Neural crest cell (in vitro differentiated cells): ENCODE data around the gene PAX8. TPM values are rescaled to one million over a fixed set of nuclear protein-coding genes. Genes with fewer than 3 reads are reported as not detected.

ENCODE experiments used
- DNase-seq: peaks from one replicate; pipeline ENCODE4 v3.0.0; 2021; ENCODE audit warnings: low read depth, mixed read lengths, low spot score
- H3K27ac Mint-ChIP-seq: one replicate; pipeline ENCODE4 v1.8.0; 2021; ENCODE audit warnings: mild to moderate bottlenecking, mixed read lengths; ENCODE audit not compliant: unreplicated experiment
- H3K27me3 Mint-ChIP-seq: 2 replicates; pipeline ENCODE4 v1.8.0; 2021; ENCODE audit warnings: low read depth, mild to moderate bottlenecking, mixed read lengths
- H3K36me3 Mint-ChIP-seq: 2 replicates; pipeline ENCODE4 v1.8.0; 2021; ENCODE audit warnings: low read depth, mild to moderate bottlenecking, mixed read lengths
- H3K4me1 Mint-ChIP-seq: 2 replicates; pipeline ENCODE4 v1.8.0; 2021; ENCODE audit warnings: mixed read lengths
- H3K4me3 Mint-ChIP-seq: one replicate; pipeline ENCODE4 v1.8.0; 2021; ENCODE audit warnings: mild to moderate bottlenecking, mixed read lengths
- H3K9me3 Mint-ChIP-seq: 2 replicates; pipeline ENCODE4 v1.8.0; 2021; ENCODE audit warnings: mixed read lengths
- CTCF ChIP-seq: fragments of 200-600 bp; sonication (generic); conservative IDR thresholded peaks from 2 replicates; pipeline ENCODE4 v1.5.0; 2021; ENCODE audit warnings: antibody characterized with exemption, mild to moderate bottlenecking
- total RNA-seq: library from RNA; stranded (reverse); gene quantifications from 2 replicates; pipeline ENCODE4 v1.2.1, GENCODE V29; 2021

PAX8 gene
- total RNA-seq, 1 donor from 2014 or later, result 0.49 TPM

GRCh38 chr2:113282747-113283533 is 4.2 kb upstream of the PAX8 start:
- H3K4me3 Mint-ChIP-seq, result no peak overlapping the region
- no peaks in the 10 kb centered on the region for H3K36me3 Mint-ChIP-seq
- peaks cover 7% of the 10 kb centered on the region for H3K4me1 Mint-ChIP-seq
- DNase-seq, result no peak
- no peaks in the 10 kb centered on the region for H3K9me3 Mint-ChIP-seq
- peaks cover 70% of the 10 kb centered on the region for H3K27me3 Mint-ChIP-seq
- no peak for TF ChIP-seq CTCF
- H3K27ac Mint-ChIP-seq, result no peak overlapping the region

GRCh38 chr2:113281910-113282746 is 3.4 kb upstream of the PAX8 start:
- no peak for DNase-seq
- H3K36me3 Mint-ChIP-seq, result no peaks in the 10 kb centered on the region
- no peak for TF ChIP-seq CTCF
- H3K27ac Mint-ChIP-seq, result no peak overlapping the region
- H3K4me1 Mint-ChIP-seq, result peaks cover 10% of the 10 kb centered on the region
- H3K27me3 Mint-ChIP-seq, result peaks cover 75% of the 10 kb centered on the region
- no peaks in the 10 kb centered on the region for H3K9me3 Mint-ChIP-seq
- no peak overlapping the region for H3K4me3 Mint-ChIP-seq

- Mint-ChIP-seq H3K27ac (no peak overlapping the region), H3K4me3 (no peak overlapping the region), H3K36me3 (no peaks in the 10 kb centered on the region), H3K27me3 (peaks cover 95% of the 10 kb centered on the region), H3K9me3 (no peaks in the 10 kb centered on the region), H3K4me1 (peaks cover 10% of the 10 kb centered on the region)
- no peak for TF ChIP-seq CTCF
- DNase-seq, result no peak
These were observed 514 bp downstream of the PAX8 start for GRCh38 chr2:113278073-113278741.

- no peak for DNase-seq
- Mint-ChIP-seq H3K4me3 (peak overlapping the region; percentile 79), H3K27ac (no peak overlapping the region), H3K4me1 (peaks cover 4% of the 10 kb centered on the region), H3K27me3 (peaks cover 99% of the 10 kb centered on the region), H3K36me3 (no peaks in the 10 kb centered on the region), H3K9me3 (no peaks in the 10 kb centered on the region)
- no peak for TF ChIP-seq CTCF
These were observed 1.1 kb downstream of the PAX8 start for GRCh38 chr2:113277474-113278072.

- peaks cover 99% of the 10 kb centered on the region for H3K27me3 Mint-ChIP-seq
- peaks cover 4% of the 10 kb centered on the region for H3K4me1 Mint-ChIP-seq
- H3K36me3 Mint-ChIP-seq, result no peaks in the 10 kb centered on the region
- no peak for DNase-seq
- no peaks in the 10 kb centered on the region for H3K9me3 Mint-ChIP-seq
- TF ChIP-seq CTCF, result no peak
- no peak overlapping the region for H3K27ac Mint-ChIP-seq
- peak overlapping the region; percentile 79 for H3K4me3 Mint-ChIP-seq
These were observed 1.8 kb downstream of the PAX8 start for GRCh38 chr2:113276761-113277425.
